Activated CD8-positive, alpha-beta T cell treated with anti-CD3 and anti-CD28 coated beads for 36 hours (primary cell): ENCODE measurements around the gene GJB3. TPM values are rescaled to one million over a fixed set of nuclear protein-coding genes. Genes with fewer than 3 reads are reported as not detected.

Experiments
- ATAC-seq: fragments of 200-7000 bp; cut with Tn5 transposase; one replicate; pipeline ENCODE4 v1.10.0; 2021; ENCODE audit warnings: mild to moderate bottlenecking, moderate library complexity
- CTCF ChIA-PET: fragments of 350-600 bp; sonication (Branson Sonifier 250); formaldehyde crosslinking; loops from one replicate; lab custom pipeline; 2021; ENCODE audit warnings: antibody characterized with exemption; lab: Charles Lee
- POLR2A ChIA-PET: fragments of 350-600 bp; sonication (Branson Sonifier 250); formaldehyde crosslinking; loops from one replicate; lab custom pipeline; 2021; ENCODE audit warnings: antibody characterized with exemption; lab: Charles Lee
- DNase-seq: peaks from one replicate; pipeline ENCODE4 v3.0.0-alpha.2; 2020
- H3K27ac Mint-ChIP-seq: one replicate; pipeline ENCODE4 v1.8.0; 2021; ENCODE audit warnings: mild to moderate bottlenecking, mixed read lengths
- H3K27me3 Mint-ChIP-seq: one replicate; pipeline ENCODE4 v1.8.0; 2021; ENCODE audit warnings: mixed read lengths
- H3K36me3 Mint-ChIP-seq: one replicate; pipeline ENCODE4 v1.8.0; 2021; ENCODE audit warnings: low read depth, mixed read lengths
- H3K4me1 Mint-ChIP-seq: one replicate; pipeline ENCODE4 v1.8.0; 2021; ENCODE audit warnings: low read depth, mixed read lengths
- H3K4me3 Mint-ChIP-seq: one replicate; pipeline ENCODE4 v1.8.0; 2021; ENCODE audit warnings: mild to moderate bottlenecking, moderate library complexity, mixed read lengths
- H3K9me3 Mint-ChIP-seq: one replicate; pipeline ENCODE4 v1.8.0; 2021; ENCODE audit warnings: mixed read lengths
- CTCF ChIP-seq: fragments of 200-600 bp; IDR thresholded peaks from one replicate; pipeline ENCODE4 v1.8.0; 2022; ENCODE audit warnings: antibody characterized with exemption, mild to moderate bottlenecking
- intact Hi-C: fragments of 100-400 bp; cut with micrococcal nuclease; formaldehyde crosslinking; loops from one replicate; pipeline ENCODE4 v1.10.0; 2022
- total RNA-seq, 2 experiments: library from RNA; stranded (reverse); gene quantifications; one replicate each; pipeline ENCODE4 v1.2.3, GENCODE V29; 2021

Gene GJB3
- total RNA-seq, 2 experiments from 2014 or later = not detected

DNA sequence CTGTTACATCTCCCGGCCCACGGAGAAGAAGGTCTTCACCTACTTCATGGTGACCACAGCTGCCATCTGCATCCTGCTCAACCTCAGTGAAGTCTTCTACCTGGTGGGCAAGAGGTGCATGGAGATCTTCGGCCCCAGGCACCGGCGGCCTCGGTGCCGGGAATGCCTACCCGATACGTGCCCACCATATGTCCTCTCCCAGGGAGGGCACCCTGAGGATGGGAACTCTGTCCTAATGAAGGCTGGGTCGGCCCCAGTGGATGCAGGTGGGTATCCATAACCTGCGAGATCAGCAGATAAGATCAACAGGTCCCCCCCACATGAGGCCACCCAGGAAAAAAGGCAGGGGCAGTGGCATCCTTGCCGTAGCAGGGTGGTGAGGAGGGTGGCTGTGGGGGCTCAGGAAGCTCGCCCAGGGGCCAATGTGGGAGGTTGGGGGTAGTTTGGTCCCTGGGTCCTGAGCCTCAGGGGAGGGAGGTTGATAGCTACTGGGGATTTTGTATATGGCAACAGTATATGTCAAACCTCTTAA is 19.2 kb upstream of the GJB3 start:
- DNase-seq = no peak
- no peaks in the 10 kb centered on the region for H3K9me3 Mint-ChIP-seq
- intact Hi-C loops = no loop called here
- H3K4me3 Mint-ChIP-seq = no peak overlapping the region
- no peak overlapping the region for H3K27ac Mint-ChIP-seq
- H3K4me1 Mint-ChIP-seq = no peaks in the 10 kb centered on the region
- no peaks in the 10 kb centered on the region for H3K36me3 Mint-ChIP-seq
- ChIA-PET POLR2A (no interaction called here), CTCF (no interaction called here)
- H3K27me3 Mint-ChIP-seq = no peaks in the 10 kb centered on the region
- TF ChIP-seq CTCF = no peak
- no peak for ATAC-seq

DNA sequence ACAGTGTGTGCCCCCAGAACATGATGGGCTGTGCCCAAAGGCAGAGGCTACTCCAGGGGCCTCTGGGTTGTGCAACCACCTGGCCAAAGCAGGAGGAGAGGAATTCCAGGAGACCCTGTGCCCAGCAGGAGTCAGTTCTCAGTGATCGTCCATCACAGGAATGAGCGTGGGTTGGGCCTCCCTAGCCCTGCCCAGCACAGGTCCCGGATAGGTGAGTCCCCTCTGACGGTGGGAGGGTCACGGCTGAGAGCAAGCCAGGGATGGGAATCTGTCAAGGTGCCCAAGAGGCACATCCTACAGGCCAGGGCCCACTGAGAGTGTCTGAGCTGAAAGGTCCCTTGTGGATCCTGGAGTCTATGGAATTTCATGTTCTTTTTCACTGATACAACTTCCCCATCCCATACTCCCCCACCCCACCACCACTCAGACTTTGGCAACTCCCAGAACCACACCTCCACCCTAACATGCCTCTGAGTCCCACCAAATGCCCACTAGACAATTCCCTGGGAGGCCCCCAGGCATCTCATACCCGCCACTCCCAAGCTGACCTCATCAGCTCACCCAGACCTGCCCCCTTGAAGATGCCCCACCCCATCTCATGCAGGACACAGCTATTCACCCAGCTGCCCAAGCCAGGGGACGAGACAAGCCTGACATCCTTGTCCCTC is 18.4 kb upstream of the GJB3 start:
- Mint-ChIP-seq H3K27me3 (no peaks in the 10 kb centered on the region), H3K27ac (no peak overlapping the region), H3K36me3 (no peaks in the 10 kb centered on the region), H3K9me3 (no peaks in the 10 kb centered on the region), H3K4me1 (no peaks in the 10 kb centered on the region), H3K4me3 (no peak overlapping the region)
- TF ChIP-seq CTCF = no peak
- DNase-seq (no peak), ATAC-seq (no peak)
- ChIA-PET POLR2A (interaction anchor here (0.6 kb wide), 1 partner anchor 1035 kb away, joined by 3 read pairs; no protein-coding TSS in a partner anchor), CTCF (no interaction called here)
- intact Hi-C loops = no loop called here

DNA sequence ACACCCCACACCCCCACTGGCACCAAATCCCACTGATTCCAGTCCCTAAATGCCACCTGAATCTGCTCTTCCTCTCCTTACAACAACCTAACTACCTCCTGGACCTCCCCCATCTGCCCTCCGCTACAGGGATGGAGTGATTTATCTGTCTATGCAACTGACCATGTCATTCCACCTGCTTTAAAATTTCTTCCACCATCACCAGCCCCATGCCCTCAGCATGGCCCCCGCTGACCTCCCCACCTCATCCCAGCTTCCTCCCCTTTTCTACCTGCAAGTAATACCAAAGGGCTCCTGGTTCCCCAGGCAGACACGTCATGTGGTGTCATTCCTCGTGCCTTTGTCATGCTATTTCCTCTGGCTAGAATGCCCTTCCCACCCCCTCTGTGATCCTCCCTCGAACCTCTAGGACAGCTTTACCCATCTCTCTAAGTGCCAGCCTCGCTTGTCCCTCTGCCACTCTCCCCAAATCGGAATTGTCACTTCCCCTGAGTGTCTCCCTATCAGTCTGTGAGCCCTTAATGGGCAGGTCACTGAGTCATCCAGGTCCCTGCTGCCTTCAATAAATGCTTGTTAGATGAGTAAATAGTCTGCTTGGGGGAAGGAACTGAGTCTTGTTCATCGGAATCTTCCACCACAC is 17.8 kb upstream of the GJB3 start:
- Mint-ChIP-seq H3K4me1 (no peaks in the 10 kb centered on the region), H3K27ac (no peak overlapping the region), H3K27me3 (no peaks in the 10 kb centered on the region), H3K4me3 (no peak overlapping the region), H3K36me3 (no peaks in the 10 kb centered on the region), H3K9me3 (no peaks in the 10 kb centered on the region)
- ChIA-PET CTCF (no interaction called here), POLR2A (interaction anchor here (0.6 kb wide), 1 partner anchor 1034 kb away, joined by 3 read pairs; no protein-coding TSS in a partner anchor)
- no peak for TF ChIP-seq CTCF
- intact Hi-C loops = no loop called here
- DNase-seq (no peak), ATAC-seq (no peak)

GRCh38 chr1:34768856-34769255 is 12.2 kb upstream of the GJB3 start:
- CTCF ChIA-PET = no interaction called here
- Mint-ChIP-seq H3K4me3 (no peak overlapping the region), H3K27ac (no peak overlapping the region), H3K4me1 (no peaks in the 10 kb centered on the region), H3K36me3 (no peaks in the 10 kb centered on the region), H3K9me3 (no peaks in the 10 kb centered on the region), H3K27me3 (peaks cover 3% of the 10 kb centered on the region)
- DNase-seq (no peak), ATAC-seq (no peak)
- TF ChIP-seq CTCF = no peak
- intact Hi-C loops = no loop called here
- POLR2A ChIA-PET = no interaction called here

DNA sequence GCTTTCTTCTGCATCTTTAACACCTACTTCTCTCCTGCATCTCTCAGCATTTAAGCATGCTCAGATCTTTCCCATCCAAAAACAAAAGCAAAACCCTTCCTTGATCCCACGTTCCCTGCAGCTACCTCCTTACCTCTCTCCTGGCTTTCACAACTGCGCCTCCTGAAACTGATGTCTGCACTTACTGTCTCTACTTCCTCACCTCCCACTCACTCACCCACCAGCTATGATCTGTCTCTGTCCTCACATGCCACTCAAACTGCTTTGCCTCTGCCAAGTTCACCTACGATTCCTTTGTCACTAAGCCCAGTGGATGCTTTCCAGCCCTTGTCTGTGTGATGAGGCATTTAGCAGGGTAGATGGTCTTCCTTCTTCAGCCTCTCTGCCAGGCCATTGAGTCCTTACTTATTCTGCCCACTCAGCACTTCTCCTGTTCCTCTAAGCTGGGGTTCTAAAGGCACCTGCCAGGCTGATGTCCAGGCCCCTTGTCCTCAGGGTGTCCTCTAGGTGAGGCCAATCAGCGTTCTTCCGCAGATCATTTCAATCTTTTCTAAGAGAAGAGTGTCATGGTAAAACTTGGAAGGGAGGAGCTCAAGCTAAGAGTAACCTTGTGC is 10.0 kb upstream of the GJB3 start:
- Mint-ChIP-seq H3K27ac (no peak overlapping the region), H3K9me3 (no peaks in the 10 kb centered on the region), H3K36me3 (no peaks in the 10 kb centered on the region), H3K4me3 (no peak overlapping the region), H3K4me1 (no peaks in the 10 kb centered on the region), H3K27me3 (peaks cover 5% of the 10 kb centered on the region)
- ChIA-PET POLR2A (no interaction called here), CTCF (no interaction called here)
- intact Hi-C loops = no loop called here
- ATAC-seq = no peak
- no peak for TF ChIP-seq CTCF
- DNase-seq = no peak
